Breast epithelium (tissue), 4 donors: Measurements from ENCODE around the gene UNC79. TPM values are rescaled to one million over a fixed set of nuclear protein-coding genes. Genes with fewer than 3 reads are reported as not detected.
"Not testable (repeated sequence)": the region's sequence is repeated elsewhere in the genome, so short reads cannot be mapped to it uniquely, and the experiment has no call there.

ENCODE experiments used
- DNase-seq, 2 donors: peaks; one replicate each; pipeline ENCODE4 v3.0.0-alpha.2; 2019; ENCODE audit warnings: low spot score in 2 of 2
- H3K27ac ChIP-seq, 2 donors: fragments of 200-600 bp; sonication (generic) in 1 of 2; one replicate each; pipeline ENCODE4 v1.5.1; 2016 to 2019; ENCODE audit warnings: mild to moderate bottlenecking in 1 of 2
- H3K27me3 ChIP-seq, 2 donors: fragments of 200-600 bp; sonication (generic) in 1 of 2; one replicate each; pipeline versions ENCODE4 v1.5.1 to v1.6.0; 2017 to 2019; ENCODE audit warnings: control low read depth in 1 of 2, mild to moderate bottlenecking in 1 of 2
- H3K36me3 ChIP-seq: fragments of 200-600 bp; one replicate; pipeline ENCODE4 v1.5.1; 2019
- H3K4me1 ChIP-seq, 2 donors: fragments of 200-600 bp; sonication (generic); one replicate each; pipeline ENCODE4 v1.5.1; 2016 to 2019; ENCODE audit warnings: control low read depth in 1 of 2
- H3K4me3 ChIP-seq, 3 donors: fragments of 200-600 bp; sonication (generic); 1 replicate in 2 of 3; 2 replicates in 1 of 3; pipeline ENCODE4 v1.5.1; 2016 to 2019; ENCODE audit warnings: mild to moderate bottlenecking in 3 of 3, moderate library complexity in 2 of 3
- H3K9me3 ChIP-seq, 2 donors: fragments of 200-600 bp; sonication (generic) in 1 of 2; one replicate each; pipeline ENCODE4 v1.5.1; 2016 to 2019; ENCODE audit warnings: control low read depth in 1 of 2
- POLR2A ChIP-seq: fragments of 450-650 bp; IDR thresholded peaks from one replicate; pipeline ENCODE4 v1.6.1; 2016; ENCODE audit warnings: antibody characterized with exemption, mild to moderate bottlenecking, moderate library complexity
- POLR2AphosphoS5 ChIP-seq, 3 donors: sonication (generic); formaldehyde crosslinking; IDR thresholded peaks; one replicate each; pipeline ENCODE4 v1.6.1; 2017; ENCODE audit warnings: antibody characterized with exemption in 3 of 3
- intact Hi-C: fragments of 100-400 bp; cut with DNase I; formaldehyde crosslinking; loops from one replicate; pipeline ENCODE4 v1.15.1; 2023; ENCODE audit warnings: low total_unique reads
- total RNA-seq, 3 donors: library from RNA; depleted of rRNA; stranded (reverse); fragments of >200 nt; gene quantifications; one replicate each; pipeline ENCODE4 v1.1.0, GENCODE V29; 2016
- TF ChIP-seq, protein P1 (sequence below), 3 donors: fragments of 450-650 bp; IDR thresholded peaks; one replicate each; pipeline ENCODE4 v1.5.1; 2016 to 2017; ENCODE audit warnings: antibody characterized with exemption in 3 of 3, mild to moderate bottlenecking in 3 of 3, moderate library complexity in 3 of 3

Gene UNC79
- total RNA-seq, 3 donors from 2014 or later = 0.29 to 0.32 TPM; not detected in 1

DNA sequence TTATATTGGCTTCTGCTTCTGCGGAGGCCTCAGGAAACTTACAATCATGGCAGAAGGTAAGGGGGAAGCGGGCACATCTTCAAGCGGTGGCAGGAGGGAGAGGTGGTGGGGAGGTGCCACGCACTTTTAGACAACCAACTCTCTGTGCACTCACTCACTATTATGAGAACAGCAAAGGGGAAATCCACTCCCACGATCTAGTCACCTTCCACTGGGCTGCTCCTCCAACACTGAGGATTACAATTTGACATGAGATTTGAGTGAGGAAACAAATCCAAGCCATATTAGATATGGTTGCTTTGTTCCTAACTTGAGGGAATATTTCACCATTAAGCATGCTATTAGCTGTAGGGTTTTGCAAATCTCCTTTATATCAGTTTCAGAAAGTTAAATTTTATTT, 80.3 kb downstream of the UNC79 start:
- TF ChIP-seq POLR2A = no peak
- no peak for TF ChIP-seq POLR2AphosphoS5 (IDR thresholded peaks at IDR 0.05)
- TF ChIP-seq, protein P1, sequence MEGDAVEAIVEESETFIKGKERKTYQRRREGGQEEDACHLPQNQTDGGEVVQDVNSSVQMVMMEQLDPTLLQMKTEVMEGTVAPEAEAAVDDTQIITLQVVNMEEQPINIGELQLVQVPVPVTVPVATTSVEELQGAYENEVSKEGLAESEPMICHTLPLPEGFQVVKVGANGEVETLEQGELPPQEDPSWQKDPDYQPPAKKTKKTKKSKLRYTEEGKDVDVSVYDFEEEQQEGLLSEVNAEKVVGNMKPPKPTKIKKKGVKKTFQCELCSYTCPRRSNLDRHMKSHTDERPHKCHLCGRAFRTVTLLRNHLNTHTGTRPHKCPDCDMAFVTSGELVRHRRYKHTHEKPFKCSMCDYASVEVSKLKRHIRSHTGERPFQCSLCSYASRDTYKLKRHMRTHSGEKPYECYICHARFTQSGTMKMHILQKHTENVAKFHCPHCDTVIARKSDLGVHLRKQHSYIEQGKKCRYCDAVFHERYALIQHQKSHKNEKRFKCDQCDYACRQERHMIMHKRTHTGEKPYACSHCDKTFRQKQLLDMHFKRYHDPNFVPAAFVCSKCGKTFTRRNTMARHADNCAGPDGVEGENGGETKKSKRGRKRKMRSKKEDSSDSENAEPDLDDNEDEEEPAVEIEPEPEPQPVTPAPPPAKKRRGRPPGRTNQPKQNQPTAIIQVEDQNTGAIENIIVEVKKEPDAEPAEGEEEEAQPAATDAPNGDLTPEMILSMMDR (IDR thresholded peaks at IDR 0.05) = no peak
- Histone ChIP-seq H3K36me3 (no peaks in the 10 kb centered on the region), H3K27me3 (no peaks in the 10 kb centered on the region), H3K27ac (no peak overlapping the region), H3K4me3 (no peak overlapping the region), H3K4me1 (no peaks in the 10 kb centered on the region), H3K9me3 (no peaks in the 10 kb centered on the region)
- intact Hi-C loops = no loop called here
- DNase-seq = no peak

DNA sequence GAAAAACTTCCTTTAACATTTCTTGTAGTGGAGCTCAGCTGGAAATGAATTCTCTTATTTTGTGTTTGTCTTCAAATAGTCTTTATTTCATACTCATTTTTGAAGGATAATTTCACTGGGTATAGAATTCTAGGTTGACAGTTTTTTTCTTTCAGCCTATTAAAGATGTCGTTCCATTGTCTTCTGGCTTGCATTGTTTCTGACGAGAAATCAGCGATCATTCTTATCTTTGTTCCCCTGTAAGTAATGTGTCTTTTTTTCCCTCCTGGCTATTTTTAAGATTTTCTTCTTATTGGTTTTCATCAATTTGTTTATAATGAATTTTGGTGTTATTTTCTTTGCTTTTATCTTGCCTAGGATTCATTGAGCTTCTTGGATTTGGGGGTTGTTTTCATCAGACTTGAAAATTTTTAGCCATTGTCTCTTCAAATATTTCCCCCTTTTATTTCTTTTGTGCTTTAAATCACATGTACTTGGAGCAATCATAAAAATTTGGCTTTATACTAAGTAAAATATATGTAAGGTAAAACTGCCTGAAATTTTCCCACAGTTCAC, 89.4 kb downstream of the UNC79 start:
- H3K36me3 ChIP-seq = no peaks in the 10 kb centered on the region
- H3K9me3 ChIP-seq = peaks cover 7 to 18% of the 10 kb centered on the region in 2 donors
- no peak for DNase-seq
- H3K27ac ChIP-seq = no peak overlapping the region
- no peak overlapping the region for H3K4me3 ChIP-seq
- H3K4me1 ChIP-seq = no peaks in the 10 kb centered on the region
- intact Hi-C loops = no loop called here
- H3K27me3 ChIP-seq = no peaks in the 10 kb centered on the region
- TF ChIP-seq POLR2AphosphoS5 (IDR thresholded peaks at IDR 0.05) = no peak
- TF ChIP-seq, protein P1 (IDR thresholded peaks at IDR 0.05) = no peak
- no peak for TF ChIP-seq POLR2A

DNA sequence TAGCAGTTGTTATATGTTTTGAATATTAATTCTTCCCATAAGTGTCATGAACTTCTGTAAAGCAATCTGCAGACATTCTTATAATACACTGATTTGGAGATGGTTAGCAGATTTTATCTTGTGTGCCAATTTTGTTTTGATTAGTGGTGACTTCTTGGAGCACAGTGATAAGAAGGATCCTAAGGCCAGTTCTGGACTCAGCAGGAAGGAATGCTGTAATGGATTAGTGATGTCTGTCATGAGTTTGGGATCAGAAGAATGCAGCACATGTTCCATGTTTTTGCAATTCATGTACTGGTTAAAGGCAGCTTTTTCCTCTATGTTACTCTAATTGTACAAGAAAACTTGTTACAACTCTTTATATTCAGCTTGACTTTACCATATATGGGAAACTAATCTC, 91.5 kb downstream of the UNC79 start:
- Histone ChIP-seq H3K27me3 (no peaks in the 10 kb centered on the region), H3K27ac (no peak overlapping the region), H3K36me3 (no peaks in the 10 kb centered on the region), H3K9me3 (peaks cover 7 to 18% of the 10 kb centered on the region in 2 donors), H3K4me1 (no peaks in the 10 kb centered on the region), H3K4me3 (no peak overlapping the region)
- intact Hi-C loops = no loop called here
- DNase-seq = no peak
- no peak for TF ChIP-seq POLR2A
- TF ChIP-seq, protein P1 (IDR thresholded peaks at IDR 0.05) = no peak
- TF ChIP-seq POLR2AphosphoS5 (IDR thresholded peaks at IDR 0.05) = no peak

- H3K27ac ChIP-seq, H3K27me3 ChIP-seq, intact Hi-C loops, H3K4me1 ChIP-seq, H3K36me3 ChIP-seq, DNase-seq, H3K4me3 ChIP-seq: not testable (repeated sequence)
- H3K9me3 ChIP-seq = peaks cover 4 to 11% of the 10 kb centered on the region in 2 donors
Measured at GRCh38 chr14:93525216-93525615, 94.5 kb downstream of the UNC79 start.

- Histone ChIP-seq H3K27me3 (no peaks in the 10 kb centered on the region), H3K27ac (no peak overlapping the region), H3K36me3 (no peaks in the 10 kb centered on the region), H3K4me3 (no peak overlapping the region), H3K4me1 (no peaks in the 10 kb centered on the region), H3K9me3 (peaks cover 0 to 5% of the 10 kb centered on the region in 2 donors)
- intact Hi-C loops = no loop called here
- no peak for TF ChIP-seq POLR2AphosphoS5 (IDR thresholded peaks at IDR 0.05)
- TF ChIP-seq, protein P1 (IDR thresholded peaks at IDR 0.05) = no peak
- TF ChIP-seq POLR2A = no peak
- no peak for DNase-seq
Measured at GRCh38 chr14:93525696-93526451, 95.1 kb downstream of the UNC79 start.
